Cortex of kidney (tissue), 1 donor: ENCODE results near the gene NPFFR1.
"Not testable (repeated sequence)": the region's sequence is repeated elsewhere in the genome, so short reads cannot be mapped to it uniquely, and the experiment has no call there.

Source experiments
- DNase-seq: peaks from one replicate; lab custom pipeline; 2025; lab: John Stamatoyannopoulos, UW

Gene NPFFR1

DNA sequence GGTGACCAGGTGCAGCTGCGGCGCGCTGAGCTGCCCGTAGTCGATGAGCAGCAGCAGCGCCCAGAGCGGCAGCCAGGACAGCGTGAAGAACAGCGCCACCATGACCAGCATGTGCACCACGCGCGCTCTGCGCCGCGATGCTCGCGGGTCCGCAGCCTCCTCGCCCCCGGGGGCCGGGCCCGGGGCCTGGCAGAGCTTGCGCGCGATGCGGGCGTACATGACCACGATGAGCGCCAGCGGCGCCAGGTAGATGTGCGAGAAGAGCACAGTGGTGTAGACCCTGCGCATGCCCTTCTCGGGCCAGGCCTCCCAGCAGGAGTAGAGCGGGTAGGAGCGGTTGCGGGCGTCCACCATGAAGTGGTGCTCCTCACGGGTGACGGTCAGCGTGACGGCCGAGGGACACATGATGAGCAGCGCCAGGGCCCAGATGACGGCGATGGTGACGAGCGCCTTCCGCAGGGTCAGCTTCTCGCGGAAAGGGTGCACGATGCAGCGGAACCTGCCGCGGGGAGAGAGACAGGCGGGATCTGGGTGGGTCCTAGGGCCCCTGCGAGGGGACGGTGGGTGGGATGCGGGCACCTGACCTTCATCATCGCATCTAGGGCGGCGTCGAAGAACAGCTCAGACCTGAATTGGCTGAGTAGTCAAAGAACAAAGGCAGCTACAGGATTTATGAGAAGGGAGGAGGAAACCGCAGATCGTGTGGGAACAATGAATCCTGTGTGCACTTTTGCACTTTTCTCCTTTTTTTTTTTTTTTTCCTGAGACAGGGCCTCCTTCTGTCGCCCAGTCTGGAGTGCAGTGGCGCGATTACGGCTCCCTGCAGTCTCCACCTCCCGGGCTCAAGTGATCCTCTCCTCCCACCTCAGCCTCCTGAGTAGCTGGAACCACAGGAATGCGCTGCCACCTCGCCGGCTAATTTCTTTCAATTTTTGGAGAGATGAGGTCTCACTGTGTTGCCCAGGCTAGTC lies 28.2 kb downstream of the NPFFR1 start:
- DNase-seq = no peak

DNA sequence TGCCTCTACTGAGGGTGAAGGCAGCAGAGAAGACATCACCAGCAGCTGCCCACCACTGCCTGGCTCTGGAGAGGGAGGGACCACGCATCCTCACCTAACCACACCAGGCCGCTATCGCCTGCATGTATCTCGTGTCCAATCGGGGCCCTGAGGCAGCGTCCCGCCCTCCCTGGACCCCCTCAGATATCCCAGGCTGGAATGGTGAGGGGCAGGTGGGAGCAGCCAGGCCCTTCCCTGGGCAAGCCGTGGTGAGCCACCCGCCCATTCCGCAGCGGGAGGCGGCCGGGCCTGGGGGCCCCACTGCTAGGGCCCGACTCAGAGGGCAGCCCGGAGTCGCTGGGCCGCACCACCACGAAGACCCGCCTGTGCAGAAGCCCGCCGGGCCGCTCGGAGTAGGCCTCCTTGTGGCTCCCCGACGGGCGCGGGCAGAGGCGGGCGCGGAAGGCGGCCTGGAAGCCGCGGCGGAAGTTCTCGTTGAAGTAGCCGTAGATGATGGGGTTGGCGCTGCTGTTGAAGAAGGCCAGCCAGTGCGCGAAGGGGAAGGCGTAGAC lies 29.0 kb downstream of the NPFFR1 start:
- DNase-seq = no peak

DNA sequence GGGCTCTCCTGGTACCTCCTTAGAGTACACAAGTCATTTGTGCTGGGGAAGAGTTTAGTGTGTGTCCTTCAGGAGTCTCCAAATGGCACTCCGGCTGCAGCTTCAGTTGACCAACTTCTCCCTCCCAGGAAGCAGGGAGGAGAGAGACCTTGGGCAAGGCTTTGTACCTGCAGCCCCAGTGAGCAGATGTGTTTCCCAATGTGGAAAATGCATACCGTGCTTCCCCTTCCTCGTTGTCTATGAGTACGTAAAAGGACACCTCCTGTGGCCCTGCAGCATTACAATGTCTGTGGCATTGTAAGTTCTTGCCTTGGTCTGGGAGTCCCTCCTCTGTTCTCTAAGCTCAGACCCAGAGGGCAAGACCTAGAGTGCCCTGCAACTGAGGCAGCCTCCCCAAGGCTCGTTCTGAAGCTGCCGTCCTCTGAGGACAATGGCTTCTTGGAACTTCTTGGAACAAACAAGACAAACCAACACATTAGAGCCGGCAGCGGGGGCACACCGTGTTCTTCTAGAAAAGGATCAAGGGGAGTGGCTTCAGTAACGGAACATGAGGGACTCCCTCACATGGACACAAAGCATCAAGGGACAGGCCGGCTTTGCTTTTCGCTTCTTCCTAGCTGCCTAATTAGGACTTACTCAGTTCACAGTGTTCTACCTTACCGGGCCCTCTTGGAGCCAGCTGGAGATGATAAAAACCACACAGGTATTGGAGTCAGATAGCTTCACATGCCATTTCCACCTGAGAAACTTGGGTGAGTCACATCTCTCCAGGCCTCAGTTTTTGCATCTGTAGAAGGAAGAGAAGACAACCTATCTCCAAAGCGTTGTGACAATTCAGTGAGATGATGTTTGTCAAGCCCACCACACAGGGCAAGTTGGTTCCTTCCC lies 29.7 kb downstream of the NPFFR1 start:
- no peak for DNase-seq

DNA sequence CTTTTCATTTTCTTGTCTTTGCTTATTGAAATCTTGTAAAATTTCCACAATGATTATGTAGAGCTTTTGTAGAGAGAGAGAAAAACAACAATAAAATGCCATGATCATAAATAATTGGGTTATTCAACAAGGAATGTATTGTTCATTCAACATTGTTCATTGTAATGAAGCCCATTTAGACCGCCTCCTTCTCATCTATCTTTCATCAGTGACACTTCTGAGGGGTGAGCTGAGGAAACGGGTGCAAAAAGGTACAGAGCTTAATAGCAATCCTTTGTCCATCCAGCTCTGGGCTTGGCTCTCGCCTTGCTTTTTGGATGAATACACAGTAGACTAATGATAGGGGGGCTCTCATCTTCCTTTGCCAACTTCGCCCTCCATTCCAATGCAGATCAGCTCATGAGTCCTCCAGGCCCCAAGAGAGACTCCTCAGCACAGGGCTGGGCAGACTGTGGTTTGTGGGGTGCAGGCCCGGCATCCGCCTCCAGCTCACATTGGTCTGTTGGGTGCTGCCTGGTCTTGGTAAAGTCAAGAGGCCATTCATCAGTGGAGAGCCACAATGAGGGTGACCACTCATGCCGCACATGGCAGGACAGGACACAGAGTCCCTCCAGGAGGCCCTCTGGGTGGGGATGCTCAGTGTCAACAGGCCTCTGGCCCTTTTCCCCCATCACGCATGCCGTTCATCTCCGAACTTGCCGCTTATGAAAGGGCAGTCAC lies 32.7 kb downstream of the NPFFR1 start:
- no peak for DNase-seq

DNA sequence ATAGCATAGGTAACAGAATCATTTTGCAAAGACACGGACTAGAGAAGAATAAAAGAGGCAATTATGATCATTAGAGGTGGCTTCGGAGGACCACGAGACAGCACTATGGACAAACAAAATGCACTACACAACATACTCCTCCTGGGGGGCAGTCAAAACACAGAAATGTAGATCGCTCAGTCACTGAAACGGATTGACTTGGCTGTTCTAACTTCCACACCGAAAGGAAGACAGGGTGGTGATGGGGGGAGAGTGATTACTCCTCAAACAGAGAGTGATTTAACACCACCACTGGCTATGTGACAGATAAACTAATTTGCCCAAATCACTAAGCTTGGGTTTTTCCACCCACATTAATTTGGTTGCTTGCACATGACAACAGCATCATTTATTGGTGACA lies 36.4 kb downstream of the NPFFR1 start:
- DNase-seq = no peak

DNA sequence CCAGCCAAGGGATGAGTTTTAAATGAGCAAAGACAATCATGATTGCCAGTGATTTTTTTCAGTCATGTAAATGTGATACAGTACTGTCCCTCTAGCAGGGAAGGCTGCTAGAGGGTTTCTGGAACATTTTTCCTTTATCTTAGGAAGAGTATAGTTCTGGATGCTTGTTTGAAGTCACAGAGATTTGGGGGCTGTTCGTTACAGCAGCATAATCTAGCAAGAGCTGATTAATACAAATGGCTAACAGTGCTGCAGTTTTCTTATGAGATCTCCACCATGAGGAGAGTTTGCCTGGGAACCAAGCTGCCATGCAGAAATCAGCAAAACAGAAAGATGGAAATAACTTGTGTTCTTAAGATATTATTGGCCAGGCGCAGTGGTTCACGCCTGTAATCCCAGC lies 42.7 kb downstream of the NPFFR1 start:
- no peak for DNase-seq

DNA sequence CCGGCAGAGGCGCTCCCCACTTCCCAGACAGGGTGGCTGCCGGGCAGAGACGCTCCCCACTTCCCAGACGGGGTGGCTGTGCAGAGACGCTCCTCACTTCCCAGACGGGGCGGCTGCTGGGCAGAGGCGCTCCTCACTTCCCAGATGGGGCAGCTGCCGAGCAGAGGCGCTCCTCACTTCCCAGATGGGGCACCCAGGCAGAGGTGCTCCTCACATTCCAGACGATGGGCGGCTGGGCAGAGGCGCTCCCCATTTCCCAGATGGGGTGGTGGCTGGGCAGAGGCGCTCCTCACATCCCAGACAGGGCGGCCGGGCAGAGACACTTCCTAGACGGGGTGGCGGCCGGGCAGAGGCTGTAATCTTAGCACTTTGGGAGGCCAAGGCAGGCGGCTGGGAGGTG lies 43.8 kb downstream of the NPFFR1 start:
- not testable (repeated sequence) for DNase-seq

DNA sequence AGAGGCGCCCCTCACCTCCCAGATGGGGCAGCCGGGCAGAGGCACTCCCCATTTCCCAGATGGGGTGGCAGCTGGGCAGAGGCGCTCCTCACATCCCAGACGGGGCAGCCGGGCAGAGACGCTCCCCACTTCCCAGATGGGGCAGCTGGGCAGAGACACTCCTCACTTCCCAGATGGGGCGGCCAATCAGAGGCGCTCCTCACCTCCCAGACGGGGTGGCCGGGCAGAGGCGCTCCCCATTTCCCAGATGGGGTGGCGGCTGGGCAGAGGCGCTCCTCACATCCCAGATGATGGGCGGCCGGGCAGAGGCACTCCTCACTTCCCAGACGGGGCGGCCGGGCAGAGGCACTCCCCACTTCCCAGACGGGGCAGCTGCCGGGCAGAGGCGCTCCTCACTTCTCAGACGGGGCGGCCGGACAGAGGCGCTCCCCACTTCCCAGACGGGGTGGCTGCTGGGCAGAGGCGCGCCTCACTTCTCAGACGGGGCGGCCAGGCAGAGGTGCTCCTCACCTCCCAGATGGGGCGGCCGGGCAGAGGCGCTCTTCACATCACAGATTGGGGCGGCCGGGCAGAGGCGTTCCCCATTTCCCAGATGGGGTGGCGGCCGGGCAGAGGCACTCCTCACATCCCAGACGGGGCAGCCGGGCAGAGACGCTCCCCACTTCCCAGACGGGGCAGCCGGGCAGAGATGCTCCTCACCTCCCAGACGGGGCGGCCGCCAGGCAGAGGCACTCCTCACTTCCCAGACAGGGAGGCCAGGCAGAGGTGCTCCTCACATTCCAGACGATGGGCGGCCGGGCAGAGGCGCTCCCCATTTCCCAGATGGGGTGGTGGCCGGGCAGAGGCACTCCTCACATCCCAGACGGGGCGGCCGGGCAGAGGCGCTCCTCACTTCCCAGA lies 44.5 kb downstream of the NPFFR1 start:
- not testable (repeated sequence) for DNase-seq

DNA sequence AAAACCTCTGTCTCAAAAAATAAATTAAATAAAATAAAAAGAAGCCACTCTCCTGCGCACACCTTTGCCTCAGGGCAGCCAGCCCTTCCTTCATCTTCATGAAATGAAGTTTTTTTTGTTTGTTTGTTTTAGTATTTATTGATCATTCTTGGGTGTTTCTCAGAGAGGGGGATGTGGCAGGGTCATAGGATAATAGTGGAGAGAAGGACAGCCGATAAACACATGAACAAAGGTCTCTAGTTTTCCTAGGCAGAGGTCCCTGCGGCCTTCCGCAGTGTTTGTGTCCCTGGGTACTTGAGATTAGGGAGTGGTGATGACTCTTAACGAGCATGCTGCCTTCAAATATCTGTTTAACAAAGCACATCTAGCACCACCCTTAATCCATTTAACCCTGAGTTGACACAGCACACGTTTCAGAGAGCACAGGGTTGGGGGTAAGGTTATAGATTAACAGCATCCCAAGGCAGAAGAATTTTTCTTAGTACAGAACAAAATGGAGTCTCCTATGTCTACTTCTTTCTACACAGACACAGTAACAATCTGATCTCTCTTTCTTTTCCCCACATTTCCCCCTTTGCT lies 45.8 kb downstream of the NPFFR1 start:
- DNase-seq = not testable (repeated sequence)

DNA sequence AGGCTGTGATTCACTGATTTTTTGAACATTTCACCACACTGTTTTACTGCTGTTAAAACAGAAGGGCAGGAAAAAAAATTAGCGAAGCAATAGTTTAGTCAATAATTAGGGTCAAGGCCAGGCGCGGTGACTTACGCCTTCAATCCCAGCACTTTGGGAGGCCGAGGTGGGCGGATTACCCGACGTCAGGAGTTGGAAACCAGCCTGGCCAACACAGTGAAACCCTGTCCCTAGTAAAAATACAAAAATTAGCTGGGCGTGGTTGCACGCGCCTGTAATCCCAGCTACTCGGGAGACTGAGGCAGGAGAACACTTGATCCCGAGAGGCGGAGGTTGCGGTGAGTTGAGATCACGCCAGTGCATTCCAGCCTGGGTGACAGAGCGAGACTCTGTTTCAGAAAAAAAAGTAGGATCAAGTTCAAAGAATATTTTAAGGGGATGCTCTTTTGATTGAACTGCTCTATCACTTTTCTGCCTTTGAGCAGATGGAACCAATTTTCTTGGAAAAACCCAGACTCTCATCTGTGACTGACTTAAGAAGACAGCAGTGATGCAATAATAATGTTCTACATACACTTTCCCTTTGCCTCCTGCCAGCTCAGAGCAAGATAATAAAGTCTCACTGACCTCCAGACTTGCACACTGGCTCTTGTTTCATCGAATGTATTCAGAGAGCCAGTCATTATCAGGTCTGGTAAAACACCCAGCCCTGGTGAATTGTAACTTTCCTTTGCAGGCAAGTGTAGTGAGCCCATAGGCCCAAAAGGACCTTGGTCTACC lies 48.9 kb downstream of the NPFFR1 start:
- no peak for DNase-seq

DNA sequence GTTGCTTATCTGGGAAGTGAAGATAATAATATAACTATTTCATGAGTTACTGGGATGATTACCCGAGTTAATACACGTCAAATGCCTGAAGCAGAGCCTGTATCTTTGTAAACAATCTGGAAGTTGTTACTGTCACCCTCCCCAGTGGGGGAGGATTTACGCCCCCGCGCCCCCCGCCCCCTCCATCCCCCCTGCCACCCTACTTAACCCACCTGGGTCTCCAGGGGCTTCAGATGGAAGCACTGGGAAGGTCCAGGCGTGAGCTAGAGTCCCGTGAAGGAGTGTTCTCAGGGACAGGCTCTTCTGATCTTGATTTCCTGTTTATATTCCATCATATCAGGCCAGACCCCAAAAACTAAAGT lies 49.9 kb downstream of the NPFFR1 start:
- DNase-seq = no peak

DNA sequence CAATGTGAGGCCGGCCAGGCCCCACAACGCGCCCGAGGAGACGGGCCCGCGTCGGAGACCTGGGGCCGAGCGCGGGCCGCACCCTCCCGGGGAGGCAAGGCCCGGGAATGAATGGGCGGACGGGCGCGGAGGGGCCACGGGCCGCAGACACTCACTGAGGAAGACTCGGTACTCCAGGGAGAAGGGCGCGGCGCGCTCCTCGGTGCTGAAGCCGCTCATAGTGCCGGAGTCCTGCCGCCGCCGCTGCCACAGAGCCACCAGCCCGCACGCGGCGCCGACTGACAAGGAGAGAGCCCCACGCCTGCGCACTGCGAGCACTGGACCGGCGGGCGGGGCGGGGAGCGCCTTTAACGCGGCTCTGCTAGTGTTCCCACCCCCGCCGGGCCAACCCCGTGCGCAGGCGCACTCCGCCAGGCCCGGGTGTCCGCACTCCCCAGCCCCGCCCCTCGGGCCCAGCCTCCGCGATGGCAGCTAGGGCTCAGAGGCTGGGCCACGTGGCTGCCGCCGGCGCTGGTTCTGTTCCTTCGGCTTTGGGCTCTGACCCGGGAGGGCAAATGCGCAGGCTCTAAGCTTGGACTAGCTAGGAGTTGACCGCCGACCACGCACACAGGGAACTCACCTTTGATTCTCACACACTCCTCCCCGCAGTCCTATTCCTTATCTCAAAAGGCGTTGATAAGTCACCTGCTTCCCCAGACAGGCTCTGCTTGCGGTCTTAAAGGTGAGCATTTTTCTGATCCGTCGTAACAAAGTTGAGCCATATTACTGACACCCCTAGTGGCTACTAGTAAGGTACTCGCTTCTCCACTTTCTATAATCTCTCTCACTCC lies 50.5 kb downstream of the NPFFR1 start, which contains the start of gene PPA1:
TSS of gene PPA1 (minus strand) at position 321 of the 830 bp plus-strand sequence. CDS start at position 219, 102 bp downstream.
- peak; percentile 80 for DNase-seq

DNA sequence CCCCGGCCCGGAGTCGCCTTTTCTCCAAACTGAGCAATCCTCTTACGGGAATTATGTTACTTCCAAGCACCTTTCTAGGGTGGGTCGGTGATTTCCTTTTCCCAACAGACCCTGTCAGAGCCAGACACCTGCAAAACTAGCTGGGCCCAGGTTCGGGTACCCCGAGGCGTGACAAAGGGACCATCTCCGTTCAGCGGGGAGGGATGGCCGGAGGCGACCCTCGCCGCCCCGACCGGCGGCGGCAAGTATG lies 51.0 kb downstream of the NPFFR1 start:
- no peak for DNase-seq

DNA sequence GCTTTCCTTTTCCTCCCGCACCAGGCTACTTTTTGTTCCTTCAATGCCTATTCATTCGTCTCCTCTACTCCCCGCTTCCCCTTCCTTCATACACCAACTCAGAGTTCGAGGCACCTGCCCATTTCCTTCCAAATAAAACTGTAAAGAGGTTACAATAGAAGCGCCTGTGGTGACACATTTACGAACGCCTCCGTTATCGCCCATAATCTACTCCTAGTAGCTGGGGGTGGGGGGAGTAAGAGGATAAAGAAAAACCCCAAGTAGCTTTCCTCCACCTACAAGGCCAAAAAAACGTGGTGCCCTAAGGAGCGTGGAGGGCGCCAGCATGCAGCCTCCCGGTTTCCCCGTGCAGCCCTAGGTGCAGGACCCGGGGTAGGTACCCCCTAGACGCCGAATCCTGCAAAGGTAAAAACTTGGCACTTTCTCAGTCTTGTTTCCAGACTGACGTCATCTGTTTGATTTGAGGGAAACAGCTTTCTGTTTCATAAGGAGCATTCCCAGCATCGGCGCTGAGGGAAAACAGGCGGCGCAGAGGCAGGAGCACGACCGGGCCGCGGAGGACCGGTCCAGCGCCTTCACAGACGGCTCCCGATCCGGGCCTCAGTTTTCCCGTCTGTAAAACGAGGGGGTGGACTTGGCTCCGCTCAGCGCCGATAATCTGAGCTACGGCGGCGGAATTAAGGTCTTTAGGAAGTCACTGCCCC lies 51.5 kb downstream of the NPFFR1 start:
- DNase-seq = no peak

DNA sequence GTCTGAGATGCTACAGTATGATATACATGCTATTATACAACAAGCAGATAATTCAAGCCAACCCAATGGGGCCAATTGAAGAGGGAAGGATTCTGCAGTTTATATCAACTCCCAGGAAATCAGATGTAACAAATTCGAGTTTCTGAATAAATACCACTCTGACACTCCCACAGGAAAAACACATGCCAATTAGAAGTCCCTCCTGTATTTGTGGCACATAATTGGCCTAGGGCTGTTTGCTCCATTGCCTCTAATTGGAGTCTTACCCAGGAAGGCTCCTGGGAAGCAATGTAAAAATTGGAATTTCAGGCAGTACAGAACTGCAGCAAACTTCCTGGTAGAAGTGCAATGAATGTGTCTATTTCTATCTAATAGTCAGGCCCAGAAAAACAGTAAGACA lies 55.3 kb downstream of the NPFFR1 start:
- DNase-seq = no peak

DNA sequence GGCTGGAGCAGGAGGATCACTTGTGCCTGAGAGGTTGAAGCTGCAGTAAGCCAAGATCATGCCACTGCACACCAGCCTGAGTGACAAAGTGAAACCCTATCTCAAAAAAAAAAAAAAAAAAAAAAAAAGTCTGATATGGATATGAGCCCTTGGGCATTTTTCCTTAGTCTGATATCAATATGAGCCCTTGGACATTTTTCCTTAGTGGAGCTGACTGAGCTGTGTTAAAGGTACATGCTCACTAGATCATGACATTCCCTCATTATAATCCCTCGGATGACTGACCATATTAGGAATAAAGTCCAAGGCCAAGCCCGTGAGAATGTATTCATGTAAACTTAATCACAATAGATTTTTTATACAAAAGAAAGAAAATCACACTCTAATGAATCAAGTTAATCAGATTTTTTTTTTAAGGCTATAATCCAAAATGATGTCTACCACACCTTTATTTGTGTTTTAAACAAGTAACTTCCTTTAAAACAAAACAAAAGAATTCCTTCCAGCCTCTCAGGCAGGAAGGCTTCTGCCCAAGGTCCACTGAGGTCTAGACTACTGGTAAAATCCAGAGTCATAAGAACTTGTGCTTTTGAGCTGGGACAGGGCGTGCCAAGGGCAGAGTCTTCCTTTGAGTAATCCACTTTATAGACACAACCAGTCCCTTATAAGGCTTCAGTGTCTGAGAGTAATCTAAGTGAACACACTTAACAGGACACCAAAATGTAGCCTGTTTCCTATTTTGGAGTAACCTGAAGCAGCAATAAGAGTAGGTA lies 56.1 kb downstream of the NPFFR1 start:
- no peak for DNase-seq

DNA sequence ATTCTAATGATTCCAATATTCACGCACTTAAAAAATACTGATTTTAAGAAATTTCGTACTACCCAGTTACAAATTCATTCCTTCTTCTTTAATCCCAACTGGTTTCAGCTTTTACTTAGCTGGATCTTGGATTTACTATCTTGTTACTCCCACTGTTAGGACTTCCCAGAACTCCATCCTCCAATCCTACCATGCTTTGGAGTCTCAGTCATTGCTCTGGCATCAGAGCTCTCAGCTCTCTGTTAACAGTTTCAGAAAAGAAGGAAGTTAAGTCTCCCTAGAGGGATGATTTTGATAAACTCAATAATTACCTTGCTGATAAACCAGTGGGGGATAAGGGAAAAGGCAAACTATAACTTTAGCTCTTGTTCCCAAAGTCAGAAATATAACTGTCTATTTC lies 60.1 kb downstream of the NPFFR1 start:
- DNase-seq = no peak
